Measurements from ENCODE around the gene MRPL19.
A peak's percentile ranks its signal among the peaks of the same experiment; 100 is the strongest.

Gene MRPL19

DNA sequence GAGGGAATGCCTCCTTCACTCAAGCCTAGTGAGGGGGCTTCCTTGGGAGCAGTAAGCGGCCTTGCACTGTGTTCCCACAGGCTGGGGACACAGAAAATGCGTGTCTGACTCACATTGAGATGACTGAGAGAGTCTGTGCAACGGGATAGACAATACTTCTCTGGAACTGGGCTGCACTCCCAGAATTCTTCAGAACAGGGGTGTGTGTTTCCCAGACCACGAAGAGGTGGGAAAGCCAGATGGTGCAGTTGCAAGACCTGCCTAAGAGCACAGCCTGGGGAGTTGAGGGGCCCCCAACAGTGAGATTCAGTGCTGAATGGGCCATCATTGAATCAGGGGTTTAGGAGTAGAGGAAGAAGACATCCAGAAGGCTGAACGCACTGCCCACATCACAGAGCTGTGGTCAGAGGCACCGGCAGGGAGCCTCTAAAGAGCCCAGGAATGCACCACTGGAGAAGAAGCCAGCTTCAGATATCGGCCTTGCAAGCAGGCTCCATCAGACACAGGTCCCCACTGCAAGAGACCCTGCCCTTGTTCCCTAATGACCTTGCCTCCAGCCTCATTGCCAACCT is 36.6 kb upstream of the MRPL19 start:
- H3K4me1 Mint-ChIP-seq: no peaks in the 10 kb centered on the region
- no peak overlapping the region for H3K4me3 Mint-ChIP-seq
- H3K27ac Mint-ChIP-seq: no peak overlapping the region
- DNase-seq: no peak
- H3K9me3 Mint-ChIP-seq: no peaks in the 10 kb centered on the region
- ATAC-seq: no peak
- H3K27me3 Mint-ChIP-seq: peaks cover 83% of the 10 kb centered on the region

DNA sequence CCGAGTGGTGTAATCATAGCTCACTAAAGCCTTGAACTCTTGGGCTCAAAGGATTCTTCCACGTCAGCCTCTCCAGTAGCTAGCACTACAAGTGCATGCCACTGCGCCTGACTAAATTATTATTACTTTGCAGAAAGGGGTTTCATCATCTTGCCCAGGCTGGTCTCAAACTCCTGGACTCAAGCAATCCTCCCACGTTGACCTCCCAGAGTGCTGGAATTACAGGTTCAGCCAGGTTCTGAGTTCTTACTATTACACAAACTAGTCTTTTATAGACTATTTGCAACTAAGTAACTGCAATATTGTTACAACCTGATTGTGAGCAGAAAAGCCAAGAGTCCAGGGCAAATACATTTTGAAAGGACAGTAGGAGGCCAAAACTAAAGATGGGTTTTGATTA is 35.9 kb upstream of the MRPL19 start:
- no peaks in the 10 kb centered on the region for H3K9me3 Mint-ChIP-seq
- no peak overlapping the region for H3K4me3 Mint-ChIP-seq
- H3K27ac Mint-ChIP-seq: no peak overlapping the region
- ATAC-seq: no peak
- no peak for DNase-seq
- H3K27me3 Mint-ChIP-seq: peaks cover 76% of the 10 kb centered on the region
- no peaks in the 10 kb centered on the region for H3K4me1 Mint-ChIP-seq

DNA sequence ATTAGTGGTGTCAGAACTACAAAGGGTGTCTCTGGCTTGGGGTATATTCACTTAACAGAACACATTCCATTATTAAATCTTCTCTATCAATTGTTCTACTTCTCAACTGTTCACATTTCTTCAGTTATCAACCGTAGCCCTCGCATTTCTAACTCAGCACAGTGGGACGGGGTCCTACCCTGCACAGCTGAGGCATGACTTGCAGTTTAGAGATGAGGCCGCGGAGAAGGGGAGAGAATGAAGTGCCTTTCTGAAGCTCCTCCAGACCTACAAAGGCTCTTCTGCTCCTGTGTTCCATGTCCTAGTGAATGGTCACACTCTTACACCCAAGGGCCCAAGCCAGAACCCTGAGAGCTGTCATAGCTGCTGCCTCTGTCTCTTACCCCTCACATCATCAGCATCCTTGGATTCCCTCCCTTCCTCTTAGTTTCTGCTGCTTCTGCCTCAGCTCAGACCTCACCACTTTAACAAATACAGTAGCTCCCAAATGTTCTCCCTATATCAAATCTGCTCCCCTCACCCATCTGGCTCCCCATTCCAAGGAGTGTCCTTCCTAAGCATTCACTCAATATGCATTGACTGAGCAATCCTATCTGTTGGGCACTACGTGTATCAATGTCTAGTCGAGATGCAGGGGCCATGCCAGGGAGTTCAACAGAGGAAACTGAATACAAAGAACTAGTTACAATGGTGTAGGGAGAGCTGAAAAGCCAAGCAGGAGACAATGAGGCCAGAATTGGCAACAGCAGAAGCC is 34.3 kb upstream of the MRPL19 start:
- H3K27ac Mint-ChIP-seq: no peak overlapping the region
- DNase-seq (no peak), ATAC-seq (no peak)
- H3K4me1 Mint-ChIP-seq: no peaks in the 10 kb centered on the region
- H3K4me3 Mint-ChIP-seq: no peak overlapping the region
- H3K27me3 Mint-ChIP-seq: peaks cover 60% of the 10 kb centered on the region
- H3K9me3 Mint-ChIP-seq: no peaks in the 10 kb centered on the region

GRCh38 chr2:75612862-75613243 is 33.7 kb upstream of the MRPL19 start:
- H3K9me3 Mint-ChIP-seq: no peaks in the 10 kb centered on the region
- no peak overlapping the region for H3K27ac Mint-ChIP-seq

GRCh38 chr2:75614162-75614651 is 32.4 kb upstream of the MRPL19 start:
- no peaks in the 10 kb centered on the region for H3K4me1 Mint-ChIP-seq
- ATAC-seq (no peak), DNase-seq (no peak)
- no peaks in the 10 kb centered on the region for H3K9me3 Mint-ChIP-seq
- peaks cover 42% of the 10 kb centered on the region for H3K27me3 Mint-ChIP-seq
- no peak overlapping the region for H3K27ac Mint-ChIP-seq
- no peak overlapping the region for H3K4me3 Mint-ChIP-seq

More at GRCh38 chr2:75612862-75613243, 33.7 kb upstream of the MRPL19 start:
- DNase-seq (no peak), ATAC-seq (no peak)
- Mint-ChIP-seq H3K27me3 (peaks cover 54% of the 10 kb centered on the region), H3K4me1 (no peaks in the 10 kb centered on the region), H3K4me3 (no peak overlapping the region)

GRCh38 chr2:75616406-75616805 is 30.2 kb upstream of the MRPL19 start:
- peaks cover 0 to 4% of the 10 kb centered on the region in 2 donors for H3K9me3 Mint-ChIP-seq
- no peak overlapping the region for H3K4me3 Mint-ChIP-seq
- no peak overlapping the region for H3K27ac Mint-ChIP-seq
- peaks cover 27% of the 10 kb centered on the region for H3K27me3 Mint-ChIP-seq
- ATAC-seq: no peak
- no peaks in the 10 kb centered on the region for H3K4me1 Mint-ChIP-seq
- no peak for DNase-seq

DNA sequence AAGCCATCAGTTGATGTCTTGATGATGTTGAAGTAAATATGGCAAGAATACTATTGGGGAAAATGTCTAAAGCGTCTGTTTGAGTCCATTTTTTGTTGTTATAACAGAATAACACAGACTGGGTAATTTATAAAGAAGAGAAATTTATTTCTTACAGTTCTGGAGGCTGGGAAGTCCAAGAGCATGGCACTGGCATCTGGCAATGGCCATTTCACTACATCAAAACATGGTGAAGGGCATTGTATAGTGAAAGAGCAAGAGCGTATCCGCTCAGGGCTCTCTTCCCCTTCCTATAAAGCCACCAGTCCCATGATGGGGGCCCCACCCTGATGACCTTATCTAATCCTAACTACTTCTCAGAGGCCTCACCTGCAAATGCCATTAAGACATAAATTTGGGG is 29.6 kb upstream of the MRPL19 start:
- Mint-ChIP-seq H3K4me3 (no peak overlapping the region), H3K27me3 (peaks cover 22% of the 10 kb centered on the region)

GRCh38 chr2:75619956-75620740 is 26.4 kb upstream of the MRPL19 start:
- Mint-ChIP-seq H3K27me3 (peaks cover 23% of the 10 kb centered on the region), H3K4me3 (no peak overlapping the region), H3K4me1 (no peaks in the 10 kb centered on the region), H3K9me3 (peaks cover 0 to 6% of the 10 kb centered on the region in 2 donors), H3K27ac (no peak overlapping the region)
- ATAC-seq (no peak), DNase-seq (no peak)

More for the DNA sequence above, 29.6 kb upstream of the MRPL19 start:
- Mint-ChIP-seq H3K27ac (no peak overlapping the region), H3K9me3 (peaks cover 0 to 6% of the 10 kb centered on the region in 2 donors), H3K4me1 (no peaks in the 10 kb centered on the region)
- DNase-seq: no peak
- no peak for ATAC-seq

GRCh38 chr2:75621228-75621627 is 25.4 kb upstream of the MRPL19 start:
- Mint-ChIP-seq H3K4me3 (no peak overlapping the region), H3K27ac (no peak overlapping the region), H3K9me3 (peaks cover 0 to 6% of the 10 kb centered on the region in 2 donors), H3K27me3 (peaks cover 27% of the 10 kb centered on the region), H3K4me1 (no peaks in the 10 kb centered on the region)
- no peak for ATAC-seq
- no peak for DNase-seq

- no peak for DNase-seq
- Mint-ChIP-seq H3K4me1 (no peaks in the 10 kb centered on the region), H3K27ac (no peak overlapping the region), H3K27me3 (peaks cover 33% of the 10 kb centered on the region), H3K9me3 (peaks cover 0 to 6% of the 10 kb centered on the region in 2 donors), H3K4me3 (no peak overlapping the region)
- ATAC-seq: no peak
These were observed 24.1 kb upstream of the MRPL19 start for GRCh38 chr2:75622500-75622899.

GRCh38 chr2:75622929-75623328 is 23.7 kb upstream of the MRPL19 start:
- H3K27me3 Mint-ChIP-seq: peaks cover 33% of the 10 kb centered on the region
- H3K4me1 Mint-ChIP-seq: no peaks in the 10 kb centered on the region
- peaks cover 0 to 6% of the 10 kb centered on the region in 2 donors for H3K9me3 Mint-ChIP-seq
- no peak overlapping the region for H3K27ac Mint-ChIP-seq
- ATAC-seq: no peak
- H3K4me3 Mint-ChIP-seq: no peak overlapping the region
- DNase-seq: no peak

DNA sequence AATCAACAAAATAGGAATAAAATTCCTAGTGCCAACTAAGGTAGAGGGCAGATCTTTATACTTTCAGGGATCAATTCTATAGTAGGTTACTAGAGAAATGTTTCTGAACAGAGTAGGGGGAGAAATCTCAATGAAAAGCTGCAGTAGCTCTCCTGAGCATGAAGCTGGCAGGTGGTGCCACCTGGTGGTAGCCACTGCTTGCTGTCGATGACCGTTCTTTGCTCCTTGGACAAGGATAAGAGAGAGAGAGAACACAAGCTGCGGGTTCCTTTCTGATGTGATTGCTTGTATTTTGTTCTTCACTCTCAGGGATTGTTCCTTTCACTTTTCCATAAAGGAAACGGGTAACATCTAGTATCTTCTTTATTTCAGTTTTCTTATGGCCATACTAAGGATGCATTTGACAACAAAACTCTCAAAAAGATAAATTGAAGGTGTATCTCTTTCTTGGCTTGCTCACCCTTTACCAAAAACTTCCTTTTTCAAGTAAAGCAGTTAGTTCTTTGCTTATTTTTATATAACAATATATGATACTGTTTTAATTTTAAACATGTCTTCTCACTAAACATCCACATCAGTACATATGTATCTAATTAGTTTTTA is 18.6 kb upstream of the MRPL19 start:
- peak; percentile 46 to 57 for DNase-seq
- Mint-ChIP-seq H3K4me3 (no peak overlapping the region), H3K9me3 (no peaks in the 10 kb centered on the region), H3K4me1 (no peaks in the 10 kb centered on the region), H3K27ac (no peak overlapping the region), H3K27me3 (peaks cover 23% of the 10 kb centered on the region)
- peak; percentile 81 for ATAC-seq

GRCh38 chr2:75632091-75632701 is 14.4 kb upstream of the MRPL19 start:
- DNase-seq (no peak), ATAC-seq (no peak)
- H3K27ac Mint-ChIP-seq: no peak overlapping the region
- no peak overlapping the region for H3K4me3 Mint-ChIP-seq
- peaks cover 9% of the 10 kb centered on the region for H3K27me3 Mint-ChIP-seq
- H3K4me1 Mint-ChIP-seq: no peaks in the 10 kb centered on the region
- H3K9me3 Mint-ChIP-seq: no peaks in the 10 kb centered on the region

DNA sequence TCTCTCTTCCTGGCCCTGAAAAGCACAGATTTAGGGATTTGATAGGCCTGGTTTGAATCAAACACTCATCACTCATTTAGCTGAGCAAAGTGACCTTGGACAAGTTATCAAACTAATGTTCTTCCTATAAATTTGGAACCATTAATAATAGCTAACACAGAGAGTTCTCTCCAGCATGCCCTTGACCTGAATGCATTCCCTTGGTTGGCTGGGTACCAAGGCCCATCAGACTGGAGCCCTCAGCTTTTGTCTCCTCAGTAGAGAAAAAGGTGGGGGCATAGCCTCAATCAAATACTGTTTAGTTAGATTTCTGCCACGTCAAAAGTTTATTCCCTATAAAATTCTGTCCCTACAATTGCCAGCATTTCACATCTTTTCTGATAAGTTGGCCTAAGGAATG is 13.8 kb upstream of the MRPL19 start:
- no peaks in the 10 kb centered on the region for H3K9me3 Mint-ChIP-seq
- no peaks in the 10 kb centered on the region for H3K4me1 Mint-ChIP-seq
- ATAC-seq (no peak), DNase-seq (no peak)
- peaks cover 15% of the 10 kb centered on the region for H3K27me3 Mint-ChIP-seq
- no peak overlapping the region for H3K27ac Mint-ChIP-seq
- H3K4me3 Mint-ChIP-seq: no peak overlapping the region

- H3K27me3 Mint-ChIP-seq: peaks cover 23% of the 10 kb centered on the region
- H3K4me1 Mint-ChIP-seq: no peaks in the 10 kb centered on the region
- H3K9me3 Mint-ChIP-seq: no peaks in the 10 kb centered on the region
- no peak for ATAC-seq
- H3K4me3 Mint-ChIP-seq: no peak overlapping the region
- DNase-seq: no peak
- H3K27ac Mint-ChIP-seq: no peak overlapping the region
These were observed 13.0 kb upstream of the MRPL19 start for GRCh38 chr2:75633620-75634019.
